Thoracic aorta (tissue), 2 donors: ENCODE measurements around the gene GAS2L3. TPM values are rescaled to one million over a fixed set of nuclear protein-coding genes. Genes with fewer than 3 reads are reported as not detected.

ENCODE experiments used
- ATAC-seq: fragments of 150-250 bp; one replicate; pipeline ENCODE4 v1.8.0; 2017; ENCODE audit warnings: low read depth; ENCODE audit not compliant: insufficient number of reproducible peaks, low FRiP score
- DNase-seq: peaks from one replicate; pipeline ENCODE4 v3.0.0-alpha.2; 2020; ENCODE audit warnings: low spot score
- H3K27ac ChIP-seq, 2 donors: fragments of 200-600 bp; sonication (generic); 1 replicate in 1 of 2; 2 replicates in 1 of 2; pipeline ENCODE4 v1.5.1; 2016; ENCODE audit warnings: mild to moderate bottlenecking in 2 of 2, moderate library complexity in 2 of 2
- H3K27me3 ChIP-seq: fragments of 200-600 bp; sonication (generic); replicated peaks from 2 replicates; pipeline ENCODE4 v1.6.0; 2016; ENCODE audit warnings: mild to moderate bottlenecking; ENCODE audit not compliant: insufficient read depth
- H3K36me3 ChIP-seq: fragments of 200-600 bp; sonication (generic); one replicate; pipeline ENCODE4 v1.5.1; 2016
- H3K4me1 ChIP-seq, 2 donors: fragments of 200-600 bp; sonication (generic); 1 replicate in 1 of 2; 2 replicates in 1 of 2; pipeline versions ENCODE4 v1.5.1 to v1.6.0; 2016; ENCODE audit warnings: low read depth in 2 of 2, mild to moderate bottlenecking in 1 of 2; ENCODE audit not compliant: control insufficient read depth in 1 of 2
- H3K4me3 ChIP-seq: fragments of 200-600 bp; sonication (generic); 2 replicates; pipeline ENCODE4 v1.5.1; 2016; ENCODE audit warnings: mild to moderate bottlenecking
- H3K9me3 ChIP-seq: fragments of 200-600 bp; sonication (generic); 2 replicates; pipeline ENCODE4 v1.5.1; 2016
- CTCF ChIP-seq: fragments of 200-600 bp; sonication (generic); IDR thresholded peaks from one replicate; pipeline ENCODE4 v1.5.1; 2019; ENCODE audit warnings: antibody characterized with exemption
- total RNA-seq, 2 donors: library from RNA; depleted of rRNA; stranded (reverse); fragments of >200 nt; gene quantifications; one replicate each; pipeline versions ENCODE4 v1.1.0 to v1.2.3, GENCODE V29; 2016

Gene GAS2L3
- total RNA-seq, 2 donors from 2014 or later = 9.3 to 12.8 TPM

GRCh38 chr12:100674036-100674888 is 100.8 kb downstream of the GAS2L3 start:
- Histone ChIP-seq H3K9me3 (no peaks in the 10 kb centered on the region), H3K36me3 (no peaks in the 10 kb centered on the region), H3K4me3 (no peak overlapping the region), H3K4me1 (no peaks in the 10 kb centered on the region), H3K27me3 (no peaks in the 10 kb centered on the region), H3K27ac (no peak overlapping the region)
- ATAC-seq (no peak), DNase-seq (no peak)
- TF ChIP-seq CTCF = no peak

Other genes with a start within 250 kb of the GAS2L3 start
- not detected for gene SLC17A8, start 216.6 kb upstream of the GAS2L3 start, total RNA-seq
- 1 to 10 TPM in 1 of 2 donors, not detected in 1; 1.9 TPM for gene NR1H4, start 99.8 kb upstream of the GAS2L3 start, total RNA-seq
- gene ANO4, start 221.1 kb downstream of the GAS2L3 start, total RNA-seq = not detected